ENCODE results near the gene CRAMP1. TPM values are rescaled to one million over a fixed set of nuclear protein-coding genes. Genes with fewer than 3 reads are reported as not detected.

Gene CRAMP1
- total RNA-seq, 1 donor from 2014 or later, result 52.4 TPM

DNA sequence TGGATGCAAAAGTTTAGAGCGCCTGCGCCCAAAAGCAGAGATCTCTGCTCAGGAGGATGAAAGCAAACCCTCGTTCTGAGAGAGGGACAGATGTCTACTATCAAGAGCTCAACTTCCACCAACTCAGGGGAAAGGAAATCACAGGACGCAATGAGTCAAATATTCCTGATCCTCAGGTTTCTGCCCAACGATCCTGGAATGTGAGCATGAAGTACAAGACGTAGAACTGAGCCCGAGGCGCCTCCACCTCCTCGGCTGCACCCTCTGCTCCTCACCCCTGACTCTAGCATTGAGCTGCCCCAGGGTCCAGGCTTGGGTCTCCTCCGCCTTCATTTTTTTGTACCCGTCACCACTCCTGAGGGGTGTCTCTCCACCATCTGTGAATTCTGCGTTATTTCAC lies 15.6 kb upstream of the CRAMP1 start:
- Mint-ChIP-seq H3K4me3 (ENCODE audit: unreplicated experiment) (no peak overlapping the region), H3K27me3 (ENCODE audit: unreplicated experiment) (peaks cover 4% of the 10 kb centered on the region), H3K36me3 (ENCODE audit: unreplicated experiment) (peaks cover 26% of the 10 kb centered on the region), H3K27ac (ENCODE audit: unreplicated experiment) (no peak overlapping the region), H3K9me3 (ENCODE audit: unreplicated experiment) (peaks cover 10% of the 10 kb centered on the region), H3K4me1 (ENCODE audit: low read depth, unreplicated experiment) (peaks cover 2% of the 10 kb centered on the region)
- DNase-seq, result no peak
- TF ChIP-seq, protein P1, sequence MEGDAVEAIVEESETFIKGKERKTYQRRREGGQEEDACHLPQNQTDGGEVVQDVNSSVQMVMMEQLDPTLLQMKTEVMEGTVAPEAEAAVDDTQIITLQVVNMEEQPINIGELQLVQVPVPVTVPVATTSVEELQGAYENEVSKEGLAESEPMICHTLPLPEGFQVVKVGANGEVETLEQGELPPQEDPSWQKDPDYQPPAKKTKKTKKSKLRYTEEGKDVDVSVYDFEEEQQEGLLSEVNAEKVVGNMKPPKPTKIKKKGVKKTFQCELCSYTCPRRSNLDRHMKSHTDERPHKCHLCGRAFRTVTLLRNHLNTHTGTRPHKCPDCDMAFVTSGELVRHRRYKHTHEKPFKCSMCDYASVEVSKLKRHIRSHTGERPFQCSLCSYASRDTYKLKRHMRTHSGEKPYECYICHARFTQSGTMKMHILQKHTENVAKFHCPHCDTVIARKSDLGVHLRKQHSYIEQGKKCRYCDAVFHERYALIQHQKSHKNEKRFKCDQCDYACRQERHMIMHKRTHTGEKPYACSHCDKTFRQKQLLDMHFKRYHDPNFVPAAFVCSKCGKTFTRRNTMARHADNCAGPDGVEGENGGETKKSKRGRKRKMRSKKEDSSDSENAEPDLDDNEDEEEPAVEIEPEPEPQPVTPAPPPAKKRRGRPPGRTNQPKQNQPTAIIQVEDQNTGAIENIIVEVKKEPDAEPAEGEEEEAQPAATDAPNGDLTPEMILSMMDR (IDR thresholded peaks at IDR 0.05; ENCODE audit: partially characterized antibody, unreplicated experiment), result no peak

DNA sequence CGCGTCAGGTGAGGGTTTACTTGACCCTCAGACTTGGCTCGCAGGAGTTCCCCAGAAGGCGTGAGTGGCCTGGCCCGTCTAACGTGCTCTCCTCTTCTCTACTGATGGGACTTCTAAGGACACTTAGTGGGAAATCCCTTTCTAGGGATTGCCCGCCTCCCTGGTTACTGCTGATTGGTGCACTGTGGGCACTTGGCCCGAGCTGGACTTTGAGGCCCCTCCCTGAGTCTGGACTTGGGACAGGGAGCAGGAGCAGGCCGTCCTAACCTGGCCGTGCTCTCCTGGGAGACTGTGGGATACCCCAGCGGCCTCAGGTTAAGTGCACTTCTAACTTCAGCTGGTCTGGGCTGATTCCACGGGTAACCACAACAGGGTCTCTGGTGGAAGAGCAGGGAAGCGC lies 15.0 kb upstream of the CRAMP1 start:
- H3K36me3 Mint-ChIP-seq (ENCODE audit: unreplicated experiment), result peaks cover 26% of the 10 kb centered on the region
- peaks cover 8% of the 10 kb centered on the region for H3K9me3 Mint-ChIP-seq (ENCODE audit: unreplicated experiment)
- no peak overlapping the region for H3K4me3 Mint-ChIP-seq (ENCODE audit: unreplicated experiment)
- peaks cover 4% of the 10 kb centered on the region for H3K27me3 Mint-ChIP-seq (ENCODE audit: unreplicated experiment)
- H3K27ac Mint-ChIP-seq (ENCODE audit: unreplicated experiment), result no peak overlapping the region
- peaks cover under 1% of the 10 kb centered on the region for H3K4me1 Mint-ChIP-seq (ENCODE audit: low read depth, unreplicated experiment)
- DNase-seq, result no peak
- TF ChIP-seq, protein P1 (IDR thresholded peaks at IDR 0.05; ENCODE audit: partially characterized antibody, unreplicated experiment), result no peak

DNA sequence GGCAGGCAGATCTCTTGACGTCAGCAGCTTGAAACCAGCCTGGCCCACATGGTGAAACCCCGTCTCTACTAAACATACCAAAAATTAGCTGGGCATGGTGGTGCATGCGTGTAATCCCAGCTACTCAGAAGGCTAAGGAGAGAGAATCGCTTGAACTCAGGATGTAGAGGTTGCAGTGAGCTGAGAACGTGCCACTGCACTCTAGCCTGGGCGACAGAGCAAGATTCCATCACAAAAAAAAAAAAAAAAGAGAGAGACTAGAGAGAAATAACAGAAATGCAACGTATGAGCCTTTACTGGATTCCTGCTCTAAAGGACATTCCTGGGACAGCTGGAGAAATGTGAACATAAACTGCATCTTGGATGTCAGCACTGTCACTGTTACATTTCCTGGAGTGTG lies 11.1 kb upstream of the CRAMP1 start:
- H3K4me1 Mint-ChIP-seq (ENCODE audit: low read depth, unreplicated experiment), result no peaks in the 10 kb centered on the region
- no peak for DNase-seq
- no peak overlapping the region for H3K4me3 Mint-ChIP-seq (ENCODE audit: unreplicated experiment)
- H3K36me3 Mint-ChIP-seq (ENCODE audit: unreplicated experiment), result peaks cover 26% of the 10 kb centered on the region
- peaks cover 11% of the 10 kb centered on the region for H3K9me3 Mint-ChIP-seq (ENCODE audit: unreplicated experiment)
- H3K27me3 Mint-ChIP-seq (ENCODE audit: unreplicated experiment), result peaks cover 11% of the 10 kb centered on the region
- TF ChIP-seq, protein P1 (IDR thresholded peaks at IDR 0.05; ENCODE audit: partially characterized antibody, unreplicated experiment), result no peak
- no peak overlapping the region for H3K27ac Mint-ChIP-seq (ENCODE audit: unreplicated experiment)

DNA sequence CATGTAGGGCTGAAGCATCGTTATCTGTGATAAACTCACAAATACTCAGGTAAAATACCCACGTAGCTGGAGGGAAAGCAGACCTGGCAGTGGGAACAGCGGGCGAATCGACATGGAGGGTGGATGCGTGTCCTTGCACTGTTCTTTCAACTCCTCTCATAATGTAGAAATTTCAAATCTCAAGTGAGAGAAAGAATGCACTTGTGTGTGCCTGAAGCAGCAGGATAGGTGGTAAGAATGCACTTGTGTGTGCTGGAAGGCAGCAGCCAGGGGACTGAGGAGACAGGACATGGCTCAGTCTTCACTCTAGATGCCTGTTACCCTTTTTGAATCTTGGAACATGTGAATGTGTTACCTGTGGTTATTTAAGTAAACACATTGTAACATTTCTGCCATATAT lies 10.7 kb upstream of the CRAMP1 start:
- DNase-seq, result no peak
- peaks cover 11% of the 10 kb centered on the region for H3K27me3 Mint-ChIP-seq (ENCODE audit: unreplicated experiment)
- no peak overlapping the region for H3K27ac Mint-ChIP-seq (ENCODE audit: unreplicated experiment)
- TF ChIP-seq, protein P1 (IDR thresholded peaks at IDR 0.05; ENCODE audit: partially characterized antibody, unreplicated experiment), result no peak
- no peak overlapping the region for H3K4me3 Mint-ChIP-seq (ENCODE audit: unreplicated experiment)
- no peaks in the 10 kb centered on the region for H3K4me1 Mint-ChIP-seq (ENCODE audit: low read depth, unreplicated experiment)
- peaks cover 26% of the 10 kb centered on the region for H3K36me3 Mint-ChIP-seq (ENCODE audit: unreplicated experiment)
- peaks cover 11% of the 10 kb centered on the region for H3K9me3 Mint-ChIP-seq (ENCODE audit: unreplicated experiment)

DNA sequence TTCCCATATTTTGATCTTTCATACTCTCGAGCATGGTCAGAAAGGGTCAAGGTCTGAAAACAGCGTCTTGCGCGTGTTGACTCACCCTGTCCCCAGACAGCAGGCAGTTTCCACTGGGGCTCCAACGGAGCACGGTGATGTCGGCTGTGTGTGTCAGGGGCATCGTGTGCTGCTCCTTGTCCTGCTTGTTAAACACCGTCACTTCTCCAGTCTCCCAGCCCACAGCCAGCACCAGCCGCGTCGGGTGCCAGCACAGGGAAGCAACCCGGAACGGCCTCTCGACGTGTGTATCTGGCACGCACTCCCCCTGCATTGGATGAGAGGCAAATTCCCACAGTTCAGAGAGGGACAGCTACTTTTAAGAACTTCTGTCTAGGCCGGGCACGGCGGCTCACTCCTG lies 9.9 kb upstream of the CRAMP1 start:
- Mint-ChIP-seq H3K36me3 (ENCODE audit: unreplicated experiment) (peaks cover 20% of the 10 kb centered on the region), H3K4me1 (ENCODE audit: low read depth, unreplicated experiment) (no peaks in the 10 kb centered on the region), H3K9me3 (ENCODE audit: unreplicated experiment) (peaks cover 11% of the 10 kb centered on the region), H3K27me3 (ENCODE audit: unreplicated experiment) (peaks cover 11% of the 10 kb centered on the region), H3K27ac (ENCODE audit: unreplicated experiment) (no peak overlapping the region), H3K4me3 (ENCODE audit: unreplicated experiment) (no peak overlapping the region)
- TF ChIP-seq, protein P1 (IDR thresholded peaks at IDR 0.05; ENCODE audit: partially characterized antibody, unreplicated experiment), result no peak
- DNase-seq, result no peak
